ENCODE data around the gene MAGI3. TPM values are rescaled to one million over a fixed set of nuclear protein-coding genes. Genes with fewer than 3 reads are reported as not detected.
A peak's percentile ranks its signal among the peaks of the same experiment; 100 is the strongest.

MAGI3 gene
- total RNA-seq: 0.83 and 1.0 TPM in 2 replicates

- Mint-ChIP-seq H3K4me3 (peak within 1 kb of the TSS; percentile 95), H3K9me3 (peaks cover 4% of the 10 kb centered on the region), H3K27me3 (peaks cover 29% of the 10 kb centered on the region), H3K27ac (peak within 1 kb of the TSS; percentile 77), H3K36me3 (ENCODE audit: low read depth) (peaks cover 3% of the 10 kb centered on the region), H3K4me1 (peaks cover 18% of the 10 kb centered on the region)
- intact Hi-C loops (cut with micrococcal nuclease): loop anchor here (2.0 to 10.0 kb wide), 8 partner anchors 317 to 1193 kb away; partner anchors contain the start of genes LRIG2, PHTF1, PPM1J and RSBN1
- CTCF ChIA-PET: no interaction called here
- no peak for TF ChIP-seq CTCF (IDR thresholded peaks at IDR 0.05)
- peak; percentile 83 for DNase-seq
- POLR2A ChIA-PET: interaction anchor here (0.6 kb wide), 2 partner anchors 368 to 370 kb away, joined by 3 to 4 read pairs; no protein-coding TSS in a partner anchor
- ATAC-seq (ENCODE audit: low read depth): peak; percentile 98
Measured at GRCh38 chr1:113389953-113390834, at the start of gene MAGI3. Gene MAGI3 (plus strand): TSS chr1:113390515. CDS start chr1:113391034, 519 bp downstream.

- DNase-seq (no peak), ATAC-seq (ENCODE audit: low read depth) (no peak)
- TF ChIP-seq CTCF (IDR thresholded peaks at IDR 0.05): no peak
- no peak overlapping the region for H3K4me3 Mint-ChIP-seq
- CTCF ChIA-PET: no interaction called here
- no peaks in the 10 kb centered on the region for H3K4me1 Mint-ChIP-seq
- H3K27me3 Mint-ChIP-seq: peaks cover 12% of the 10 kb centered on the region
- intact Hi-C loops (cut with micrococcal nuclease): no loop called here
- no peaks in the 10 kb centered on the region for H3K9me3 Mint-ChIP-seq
- no peak overlapping the region for H3K27ac Mint-ChIP-seq
- POLR2A ChIA-PET: no interaction called here
- no peaks in the 10 kb centered on the region for H3K36me3 Mint-ChIP-seq (ENCODE audit: low read depth)
Measured at GRCh38 chr1:113353580-113353979, 36.7 kb upstream of the MAGI3 start.

- POLR2A ChIA-PET: no interaction called here
- H3K27ac Mint-ChIP-seq: no peak overlapping the region
- TF ChIP-seq CTCF (IDR thresholded peaks at IDR 0.05): no peak
Measured at GRCh38 chr1:113363935-113364334, 26.4 kb upstream of the MAGI3 start.

DNA sequence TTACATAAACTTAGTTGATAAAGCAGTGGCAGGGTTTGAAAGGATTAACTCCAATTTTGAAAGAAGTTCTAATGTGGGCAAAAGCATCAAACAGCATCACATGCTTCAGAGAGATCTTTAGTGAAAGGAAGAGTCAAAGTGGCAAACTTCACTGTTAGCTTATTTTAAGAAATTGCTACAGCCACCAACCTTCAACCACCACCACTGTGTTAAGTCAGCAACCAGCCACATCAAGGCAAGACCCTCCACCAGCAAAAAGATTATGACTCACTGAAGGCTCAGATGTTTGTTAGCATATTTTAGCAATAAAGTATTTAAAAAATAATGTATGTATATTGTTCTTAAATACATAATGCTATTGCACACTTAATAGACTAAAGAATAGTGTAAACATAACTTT, 21.3 kb upstream of the MAGI3 start:
- H3K4me3 Mint-ChIP-seq: no peak overlapping the region
- intact Hi-C loops (cut with micrococcal nuclease): no loop called here
- peaks cover 9% of the 10 kb centered on the region for H3K27me3 Mint-ChIP-seq
- DNase-seq (no peak), ATAC-seq (ENCODE audit: low read depth) (no peak)
- no peaks in the 10 kb centered on the region for H3K9me3 Mint-ChIP-seq
- H3K4me1 Mint-ChIP-seq: no peaks in the 10 kb centered on the region
- no peak for TF ChIP-seq CTCF (IDR thresholded peaks at IDR 0.05)
- H3K36me3 Mint-ChIP-seq (ENCODE audit: low read depth): no peaks in the 10 kb centered on the region
- POLR2A ChIA-PET: no interaction called here
- H3K27ac Mint-ChIP-seq: no peak overlapping the region
- CTCF ChIA-PET: no interaction called here

More at GRCh38 chr1:113363935-113364334, 26.4 kb upstream of the MAGI3 start:
- Mint-ChIP-seq H3K27me3 (peaks cover 12% of the 10 kb centered on the region), H3K4me1 (no peaks in the 10 kb centered on the region), H3K4me3 (no peak overlapping the region), H3K9me3 (no peaks in the 10 kb centered on the region), H3K36me3 (ENCODE audit: low read depth) (no peaks in the 10 kb centered on the region)
- DNase-seq: no peak
- ATAC-seq (ENCODE audit: low read depth): no peak
- intact Hi-C loops (cut with micrococcal nuclease): no loop called here
- CTCF ChIA-PET: no interaction called here

DNA sequence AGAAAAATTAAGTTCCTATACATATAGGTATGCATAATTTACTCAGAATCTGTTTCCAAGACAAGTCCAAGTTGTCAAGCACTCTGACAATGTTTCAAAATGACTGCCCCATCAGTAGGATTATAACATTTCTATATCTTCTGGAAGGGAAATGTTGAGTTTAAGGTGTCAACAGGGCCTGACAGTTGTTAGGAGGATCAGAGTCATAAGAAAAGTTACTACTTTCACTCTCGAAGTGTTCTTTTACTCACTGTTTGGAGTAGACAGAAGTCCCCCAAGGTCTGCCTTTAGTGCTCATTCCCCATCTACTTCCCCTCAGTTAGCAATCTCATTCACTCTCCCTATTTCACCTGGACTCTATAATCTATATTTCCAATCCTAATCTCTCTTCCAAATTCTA, 20.6 kb upstream of the MAGI3 start:
- Mint-ChIP-seq H3K27me3 (peaks cover 9% of the 10 kb centered on the region), H3K4me1 (no peaks in the 10 kb centered on the region), H3K4me3 (no peak overlapping the region), H3K9me3 (no peaks in the 10 kb centered on the region), H3K36me3 (ENCODE audit: low read depth) (no peaks in the 10 kb centered on the region), H3K27ac (no peak overlapping the region)
- no peak for DNase-seq
- ChIA-PET POLR2A (no interaction called here), CTCF (no interaction called here)
- intact Hi-C loops (cut with micrococcal nuclease): no loop called here
- no peak for ATAC-seq (ENCODE audit: low read depth)
- no peak for TF ChIP-seq CTCF (IDR thresholded peaks at IDR 0.05)
